K562 (cell line): ENCODE data around the gene PDE3A. TPM values are rescaled to one million over a fixed set of nuclear protein-coding genes. Genes with fewer than 3 reads are reported as not detected.

Experiments used
- ATAC-seq: fragments of 200-7000 bp; cut with Tn5 transposase; 3 replicates; pipeline ENCODE4 v1.9.1; 2020; ENCODE audit warnings: moderate library complexity
- BruUV-seq: library from RNA; stranded (reverse); fragments of 400-500 nt; replicated peaks from 2 replicates; lab custom pipeline; 2021; lab: Mats Ljungman, UMichigan
- CTCF ChIA-PET: fragments of 300-600 bp; formaldehyde crosslinking; extraction: SDS; loops from one replicate; lab custom pipeline; 2021; ENCODE audit warnings: low intra/inter-chr PET ratio; lab: Yijun Ruan, JAX
- POLR2A ChIA-PET: fragments of 300-600, 350-650 bp; sonication (Branson Sonifier 250); formaldehyde crosslinking; extraction: SDS; loops from one replicate; lab custom pipeline; 2021; ENCODE audit warnings: antibody characterized with exemption, inconsistent platforms; lab: Yijun Ruan, JAX
- DNase-seq, 4 experiments: peaks; one replicate each; pipeline versions ENCODE4 v3.0.0 to v3.0.0-alpha.2; 2011 to 2018; ENCODE audit warnings: low spot score in 3 of 4, mixed read lengths in 3 of 4; ENCODE audit errors: extremely low read depth in 1 of 4
- FAIRE-seq: peaks from 2 replicates; lab custom pipeline; 2011; peaks lifted over from hg19 to GRCh38; lab: Jason Lieb, UNC
- H2AFZ ChIP-seq: 2 replicates; pipeline ENCODE4 v1.6.0; 2011; ENCODE audit warnings: low read depth, low read length, control low read depth, inconsistent platforms
- H3K27ac ChIP-seq: fragments of 200-600 bp; 3 replicates; pipeline ENCODE4 v1.8.0; 2011; ENCODE audit warnings: low read depth, mild to moderate bottlenecking, control low read depth, inconsistent platforms, low read length, moderate library complexity, mixed read lengths; ENCODE audit errors: extremely low read depth
- H3K27me3 ChIP-seq, 2 experiments: fragments of 300-600 bp in 1 of 2; 2 replicates in 1 of 2; 3 replicates in 1 of 2; pipeline versions ENCODE4 v1.6.0 to v1.8.0; 2011; ENCODE audit warnings: inconsistent platforms in 2 of 2, low read length in 2 of 2, mild to moderate bottlenecking in 1 of 2, mixed read lengths in 1 of 2, moderate library complexity in 1 of 2; ENCODE audit not compliant: control insufficient read depth in 2 of 2, insufficient read depth in 2 of 2
- H3K36me3 ChIP-seq: fragments of 300-600 bp; 3 replicates; pipeline ENCODE4 v1.8.0; 2011; ENCODE audit warnings: mild to moderate bottlenecking, low read length, inconsistent platforms; ENCODE audit not compliant: control insufficient read depth, insufficient read depth
- H3K4me1 ChIP-seq, 2 experiments: fragments of 200-600 bp in 1 of 2; replicated peaks in 1 of 2; 2 replicates in 1 of 2; 3 replicates in 1 of 2; pipeline versions ENCODE4 v1.5.1 to v1.8.0; 2011; ENCODE audit warnings: inconsistent platforms in 2 of 2, low read length in 2 of 2, mild to moderate bottlenecking in 1 of 2, mixed read lengths in 1 of 2, moderate library complexity in 1 of 2; ENCODE audit not compliant: control insufficient read depth in 2 of 2, insufficient read depth in 2 of 2
- H3K4me2 ChIP-seq: 2 replicates; pipeline ENCODE4 v1.6.1; 2011; ENCODE audit warnings: low read length, control low read depth, inconsistent platforms, mixed read lengths; ENCODE audit not compliant: insufficient read depth
- H3K4me3 ChIP-seq: fragments of 200-600 bp; sonication (generic), shearing (Covaris generic); 2 replicates; pipeline ENCODE4 v1.5.1; 2016; ENCODE audit warnings: control low read depth, inconsistent platforms
- H3K79me2 ChIP-seq: fragments of 200-600 bp; 3 replicates; pipeline ENCODE4 v1.8.0; 2011; ENCODE audit warnings: low read length, inconsistent platforms; ENCODE audit not compliant: control insufficient read depth, insufficient read depth
- H3K9ac ChIP-seq, 2 experiments: 2 replicates each; pipeline versions ENCODE4 v1.6.0 to v1.6.1; 2011; ENCODE audit warnings: low read depth in 2 of 2, low read length in 2 of 2, control low read depth in 1 of 2, inconsistent platforms in 1 of 2, mild to moderate bottlenecking in 1 of 2, mixed read lengths in 1 of 2; ENCODE audit not compliant: insufficient read depth in 1 of 2
- H3K9me1 ChIP-seq: one replicate; pipeline ENCODE4 v1.6.0; 2011; ENCODE audit warnings: inconsistent platforms, mild to moderate bottlenecking, low read length, moderate library complexity; ENCODE audit not compliant: control insufficient read depth, insufficient read depth
- H3K9me3 ChIP-seq: replicated peaks from 2 replicates; pipeline ENCODE4 v1.5.1; 2011; ENCODE audit warnings: low read depth, low read length, inconsistent platforms; ENCODE audit not compliant: control insufficient read depth, insufficient read depth
- H4K20me1 ChIP-seq: replicated peaks from 2 replicates; pipeline ENCODE4 v1.6.1; 2011; ENCODE audit warnings: low read length, inconsistent platforms, mixed read lengths; ENCODE audit not compliant: control insufficient read depth, insufficient read depth
- CC2D1A ChIP-seq: fragments of 450-650 bp; IDR thresholded peaks from 2 replicates; pipeline ENCODE4 v1.6.1; 2017; ENCODE audit warnings: mild to moderate bottlenecking
- GATAD2B ChIP-seq: fragments of 450-650 bp; IDR thresholded peaks from 2 replicates; pipeline ENCODE4 v1.6.1; 2017; ENCODE audit warnings: mild to moderate bottlenecking, borderline replicate concordance
- HNRNPK ChIP-seq: fragments of 200-400 bp; formaldehyde crosslinking; IDR thresholded peaks from one replicate; pipeline ENCODE4 v1.6.1; 2018; ENCODE audit warnings: mild to moderate bottlenecking, low read depth, low read length; ENCODE audit not compliant: poor library complexity, severe bottlenecking
- JUNB ChIP-seq: fragments of 450-650 bp; formaldehyde crosslinking; conservative IDR thresholded peaks from 2 replicates; pipeline ENCODE4 v1.4.0; 2020; ENCODE audit warnings: mild to moderate bottlenecking
- MAZ ChIP-seq, 2 experiments: fragments of 450-650 bp in 1 of 2; sonication (generic) in 1 of 2; formaldehyde crosslinking; IDR thresholded peaks in 1 of 2; conservative IDR thresholded peaks in 1 of 2; 2 replicates each; pipeline versions ENCODE4 v1.4.0 to v1.5.0; 2020; ENCODE audit warnings: mild to moderate bottlenecking in 1 of 2, missing genetic modification reagents in 1 of 2
- RBBP5 ChIP-seq: fragments of 200-600 bp; sonication (generic); IDR thresholded peaks from 2 replicates; pipeline ENCODE4 v1.6.1; 2012; ENCODE audit warnings: borderline replicate concordance, mild to moderate bottlenecking, low read length, control low read depth, inconsistent platforms; ENCODE audit not compliant: insufficient read depth, poor library complexity, severe bottlenecking
- THRAP3 ChIP-seq: fragments of 450-650 bp; IDR thresholded peaks from 2 replicates; pipeline ENCODE4 v1.6.1; 2016; ENCODE audit warnings: mild to moderate bottlenecking, inconsistent platforms, borderline replicate concordance
- TRIM24 ChIP-seq, 2 experiments: fragments of 450-650 bp; IDR thresholded peaks; 2 replicates each; pipeline ENCODE4 v1.6.1; 2016
- ZBTB1 ChIP-seq: sonication (generic); formaldehyde crosslinking; IDR thresholded peaks from 2 replicates; pipeline ENCODE4 v1.8.1; 2023; ENCODE audit warnings: missing genetic modification reagents, low read depth, mild to moderate bottlenecking, borderline replicate concordance
- ZNF57 ChIP-seq: fragments of 450-650 bp; formaldehyde crosslinking; IDR thresholded peaks from 2 replicates; pipeline ENCODE4 v1.4.0; 2020; ENCODE audit warnings: mild to moderate bottlenecking, moderate library complexity
- ZNF766 ChIP-seq: fragments of 200-800 bp; sonication (Bioruptor generic); conservative IDR thresholded peaks from 2 replicates; pipeline ENCODE4 v1.6.1; 2016; ENCODE audit warnings: missing genetic modification characterization, missing compliant biosample characterization
- WGBS: fragments of 100-300 bp; shearing (Covaris generic); methylation state at CpG from one replicate; pipeline ENCODE4 v1.1.6; 2016; ENCODE audit warnings: low coverage, mixed read lengths; ENCODE audit not compliant: insufficient coverage; ENCODE audit errors: missing lambda C conversion rate; 5-methylcytosine and 5-hydroxymethylcytosine counted together
- in situ Hi-C: fragments of 300-500 bp; cut with MboI; formaldehyde crosslinking; loops from 4 replicates; pipeline ENCODE4 v1.15.0; 2018; ENCODE audit warnings: inconsistent platforms, mixed read lengths
- intact Hi-C: fragments of 100-400 bp; cut with micrococcal nuclease; formaldehyde crosslinking; loops from 2 replicates; pipeline ENCODE4 v1.14.2; 2022
- polyA plus RNA-seq, 8 experiments: library from polyadenylated mRNA; depleted of rRNA in 4 of 8; stranded (reverse) in 5 of 8; unstranded in 3 of 8; fragments of >200 nt; fragmentation: Nextera tagmentation in 2 of 8; fragmentation: Illumina TruSeq in 1 of 8; extraction: Ambion mirVana in 2 of 8; extraction: Trizol in 1 of 8; gene quantifications; 2 replicates each; pipeline versions ENCODE4 v1.2.1 to v1.2.3, GENCODE V29; 2011 to 2014; ENCODE audit warnings: inconsistent platforms in 1 of 8, missing spikeins in 1 of 8
- total RNA-seq, 7 experiments: library from RNA; depleted of rRNA in 6 of 7; stranded (reverse); fragments of >200 nt in 6 of 7; fragmentation: Illumina TruSeq in 2 of 7; extraction: Trizol in 2 of 7; gene quantifications; 2 replicates each; pipeline versions ENCODE4 v1.2.1 to v1.2.3, GENCODE V29; 2011 to 2021; ENCODE audit warnings: low replicate concordance in 1 of 7
- TF ChIP-seq, protein P1 (sequence below), 2 experiments: fragments of 450-650 bp; conservative IDR thresholded peaks; 2 replicates each; pipeline ENCODE4 v1.6.1; 2017; ENCODE audit warnings: mild to moderate bottlenecking in 2 of 2, moderate library complexity in 2 of 2
- TF ChIP-seq, protein P2 (sequence below): fragments of 200-800 bp; sonication (Bioruptor generic); IDR thresholded peaks from 2 replicates; pipeline ENCODE4 v1.6.1; 2017; ENCODE audit warnings: missing genetic modification characterization, missing compliant biosample characterization
- TF ChIP-seq, protein P3 (sequence below), 2 experiments: fragments of 450-650 bp in 1 of 2; sonication (generic) in 1 of 2; formaldehyde crosslinking; conservative IDR thresholded peaks; 2 replicates each; pipeline versions ENCODE4 v1.4.0 to v1.8.1; 2020 to 2022; ENCODE audit warnings: mild to moderate bottlenecking in 1 of 2, missing genetic modification reagents in 1 of 2

Gene PDE3A
- total and polyA plus RNA-seq, 9 of the 15 experiments (the other 6 are each of a cell fraction or from before 2014, with no cell fraction given): 0.02 TPM; not detected in 8

DNA sequence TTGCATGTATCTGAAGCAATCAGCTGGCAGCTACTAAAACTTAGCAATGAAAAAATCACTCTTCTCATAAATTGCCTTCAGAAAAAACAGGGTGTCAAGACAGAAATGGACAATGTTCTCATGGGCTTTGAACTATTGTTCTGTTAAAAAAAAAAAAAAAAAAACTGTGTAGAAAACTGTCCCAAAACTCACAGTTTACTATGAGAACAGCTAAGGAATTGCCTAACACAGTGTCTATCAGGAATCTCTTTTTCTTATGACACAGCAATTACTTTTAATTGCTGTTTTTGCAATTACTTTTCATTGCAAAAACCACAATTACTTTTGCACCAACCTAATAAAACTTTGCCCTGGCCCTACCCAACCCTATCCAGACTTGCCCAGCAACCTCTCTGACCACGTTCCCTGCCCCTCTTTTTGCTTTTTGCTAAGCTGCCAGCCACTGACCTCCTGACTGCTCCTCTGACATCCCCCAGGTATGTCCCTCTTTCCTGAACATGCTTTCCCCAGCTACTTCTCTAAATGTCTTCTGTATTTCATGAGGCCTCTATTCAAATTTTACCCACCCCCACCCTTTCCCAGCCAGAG lies 258.8 kb downstream of the PDE3A start (continued):
- TF ChIP-seq, protein P1, sequence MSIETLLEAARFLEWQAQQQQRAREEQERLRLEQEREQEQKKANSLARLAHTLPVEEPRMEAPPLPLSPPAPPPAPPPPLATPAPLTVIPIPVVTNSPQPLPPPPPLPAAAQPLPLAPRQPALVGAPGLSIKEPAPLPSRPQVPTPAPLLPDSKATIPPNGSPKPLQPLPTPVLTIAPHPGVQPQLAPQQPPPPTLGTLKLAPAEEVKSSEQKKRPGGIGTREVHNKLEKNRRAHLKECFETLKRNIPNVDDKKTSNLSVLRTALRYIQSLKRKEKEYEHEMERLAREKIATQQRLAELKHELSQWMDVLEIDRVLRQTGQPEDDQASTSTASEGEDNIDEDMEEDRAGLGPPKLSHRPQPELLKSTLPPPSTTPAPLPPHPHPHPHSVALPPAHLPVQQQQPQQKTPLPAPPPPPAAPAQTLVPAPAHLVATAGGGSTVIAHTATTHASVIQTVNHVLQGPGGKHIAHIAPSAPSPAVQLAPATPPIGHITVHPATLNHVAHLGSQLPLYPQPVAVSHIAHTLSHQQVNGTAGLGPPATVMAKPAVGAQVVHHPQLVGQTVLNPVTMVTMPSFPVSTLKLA (conservative IDR thresholded peaks at IDR 0.05): no peak
- no peak for TF ChIP-seq ZBTB1 (CRISPR knock-in tag)

DNA sequence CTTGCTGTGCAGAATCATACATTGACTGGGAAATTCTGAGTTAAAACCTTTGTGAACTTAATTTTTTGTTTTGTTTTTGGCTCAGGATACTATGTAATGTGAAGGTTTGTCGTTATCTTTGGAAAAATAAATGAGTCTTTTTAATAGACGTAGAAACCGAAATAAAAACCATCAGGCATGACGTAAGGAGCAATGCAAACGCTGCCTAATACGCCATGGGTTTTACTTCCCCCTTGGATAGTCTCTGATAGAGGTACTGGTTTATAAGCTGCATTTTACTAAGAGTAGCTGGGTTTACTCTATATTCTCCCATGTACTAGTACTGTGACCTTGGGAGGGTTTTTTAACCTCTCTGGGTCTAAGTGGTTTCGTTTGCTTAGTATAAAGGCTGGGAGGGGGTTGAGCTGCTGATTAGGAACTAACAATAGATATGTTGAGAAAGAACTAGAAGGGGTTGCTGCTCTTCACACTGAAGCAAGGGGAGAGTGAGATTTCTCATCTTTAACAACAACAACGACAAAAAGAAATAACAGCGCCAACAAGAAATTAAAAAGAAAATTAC lies 260.0 kb downstream of the PDE3A start:
- POLR2A ChIA-PET: no interaction called here
- CTCF ChIA-PET: no interaction called here
- in situ Hi-C loops: no loop called here
- no peak overlapping the region for H3K9ac ChIP-seq
- no TSS peak for BruUV-seq
- no peak overlapping the region for H3K4me2 ChIP-seq
- H3K4me1 ChIP-seq: no peaks in the 10 kb centered on the region
- H3K36me3 ChIP-seq: no peaks in the 10 kb centered on the region
- ATAC-seq (no peak), DNase-seq (no peak), FAIRE-seq (no peak)
- H2AFZ ChIP-seq: no peak overlapping the region
- intact Hi-C loops: no loop called here
- H3K27me3 ChIP-seq: no peaks in the 10 kb centered on the region
- H4K20me1 ChIP-seq: no peaks in the 10 kb centered on the region
- no peaks in the 10 kb centered on the region for H3K9me3 ChIP-seq
- WGBS: 0% methylated on average over 9 of the region's 9 CpGs
- H3K4me3 ChIP-seq: no peak overlapping the region
- H3K27ac ChIP-seq: no peak overlapping the region
- H3K79me2 ChIP-seq: no peaks in the 10 kb centered on the region
- H3K9me1 ChIP-seq: no peaks in the 10 kb centered on the region
- TF ChIP-seq HNRNPK: no peak
- TF ChIP-seq JUNB (CRISPR knock-in tag): no peak
- TF ChIP-seq ZNF57 (CRISPR knock-in tag): no peak
- no peak for TF ChIP-seq TRIM24 (IDR thresholded peaks at IDR 0.05)
- no peak for TF ChIP-seq THRAP3
- TF ChIP-seq, protein P1 (conservative IDR thresholded peaks at IDR 0.05): no peak
- no peak for TF ChIP-seq GATAD2B
- TF ChIP-seq MAZ (CRISPR knock-in tag; conservative IDR thresholded peaks at IDR 0.05 in 1 of 2, IDR thresholded peaks at IDR 0.05 in 1 of 2): no peak
- TF ChIP-seq RBBP5: no peak
- TF ChIP-seq ZNF766 (CRISPR knock-in tag): no peak
- TF ChIP-seq, protein P2, sequence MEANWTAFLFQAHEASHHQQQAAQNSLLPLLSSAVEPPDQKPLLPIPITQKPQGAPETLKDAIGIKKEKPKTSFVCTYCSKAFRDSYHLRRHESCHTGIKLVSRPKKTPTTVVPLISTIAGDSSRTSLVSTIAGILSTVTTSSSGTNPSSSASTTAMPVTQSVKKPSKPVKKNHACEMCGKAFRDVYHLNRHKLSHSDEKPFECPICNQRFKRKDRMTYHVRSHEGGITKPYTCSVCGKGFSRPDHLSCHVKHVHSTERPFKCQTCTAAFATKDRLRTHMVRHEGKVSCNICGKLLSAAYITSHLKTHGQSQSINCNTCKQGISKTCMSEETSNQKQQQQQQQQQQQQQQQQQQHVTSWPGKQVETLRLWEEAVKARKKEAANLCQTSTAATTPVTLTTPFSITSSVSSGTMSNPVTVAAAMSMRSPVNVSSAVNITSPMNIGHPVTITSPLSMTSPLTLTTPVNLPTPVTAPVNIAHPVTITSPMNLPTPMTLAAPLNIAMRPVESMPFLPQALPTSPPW (CRISPR knock-in tag): no peak
- TF ChIP-seq, protein P3, sequence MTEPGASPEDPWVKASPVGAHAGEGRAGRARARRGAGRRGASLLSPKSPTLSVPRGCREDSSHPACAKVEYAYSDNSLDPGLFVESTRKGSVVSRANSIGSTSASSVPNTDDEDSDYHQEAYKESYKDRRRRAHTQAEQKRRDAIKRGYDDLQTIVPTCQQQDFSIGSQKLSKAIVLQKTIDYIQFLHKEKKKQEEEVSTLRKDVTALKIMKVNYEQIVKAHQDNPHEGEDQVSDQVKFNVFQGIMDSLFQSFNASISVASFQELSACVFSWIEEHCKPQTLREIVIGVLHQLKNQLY (CRISPR knock-in tag; conservative IDR thresholded peaks at IDR 0.05): no peak
- TF ChIP-seq CC2D1A: no peak
